GM21737 (cell line): ENCODE results near the gene TNFSF10.
"Not testable (repeated sequence)": the region's sequence is repeated elsewhere in the genome, so short reads cannot be mapped to it uniquely, and the experiment has no call there.

ENCODE experiments used
- ATAC-seq: cut with Tn5 transposase; IDR thresholded peaks from one replicate; pipeline ENCODE4 v1.9.1; 2021; ENCODE audit warnings: mild to moderate bottlenecking, moderate library complexity; ENCODE audit not compliant: unreplicated experiment

The TNFSF10 gene

DNA sequence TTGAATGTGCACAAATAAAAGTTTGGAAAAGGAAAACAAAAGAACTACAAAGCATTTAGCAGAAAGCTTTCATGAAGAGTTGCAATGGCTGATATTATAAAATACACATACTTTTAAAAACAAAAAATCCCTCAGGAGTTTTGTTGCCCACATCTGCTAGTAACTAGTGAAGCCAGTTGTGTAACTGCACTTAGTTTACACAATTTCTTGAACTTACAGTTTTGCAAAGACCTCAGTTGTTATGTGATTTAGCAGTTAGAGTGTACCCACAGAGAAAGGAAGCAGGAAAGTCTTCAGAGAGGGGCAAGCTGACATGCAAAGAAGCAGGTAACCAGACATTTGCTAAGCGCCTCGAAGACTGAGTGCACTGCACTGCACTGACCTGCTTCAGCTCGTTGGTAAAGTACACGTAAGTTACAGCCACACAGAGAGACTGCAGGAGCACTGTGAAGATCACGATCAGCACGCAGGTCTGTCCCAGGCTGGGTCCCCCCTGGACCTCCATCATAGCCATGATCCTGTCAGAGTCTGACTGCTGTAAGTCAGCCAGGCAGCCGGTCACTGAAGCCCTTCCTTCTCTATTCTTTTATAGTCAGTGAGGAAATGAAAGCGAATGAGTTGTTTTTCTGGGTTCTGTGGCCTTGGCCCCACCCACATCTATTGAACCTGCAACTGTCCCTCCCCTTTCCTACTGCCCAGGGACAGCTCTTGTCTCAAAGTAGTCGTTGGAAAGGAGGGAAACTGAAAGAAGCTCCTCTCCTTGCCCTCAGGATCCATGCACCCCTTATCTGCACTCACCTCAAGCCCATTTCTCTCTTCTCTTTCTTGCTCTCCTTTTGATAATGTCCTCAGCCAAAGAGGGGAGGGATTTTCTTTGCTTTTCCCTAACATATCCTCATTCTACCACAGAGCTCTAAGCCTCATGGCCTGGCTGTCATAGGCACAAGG lies at the start of gene TNFSF10:
TSS of gene TNFSF10 (minus strand) at position 560 of the 948 bp plus-strand sequence. CDS start at position 514, 46 bp downstream.
- ATAC-seq: peak; percentile 80

GRCh38 chr3:172569128-172570008 lies 46.1 kb upstream of the TNFSF10 start:
- ATAC-seq: no peak

- no peak for ATAC-seq
Observed at GRCh38 chr3:172568701-172569100, 45.5 kb upstream of the TNFSF10 start.

DNA sequence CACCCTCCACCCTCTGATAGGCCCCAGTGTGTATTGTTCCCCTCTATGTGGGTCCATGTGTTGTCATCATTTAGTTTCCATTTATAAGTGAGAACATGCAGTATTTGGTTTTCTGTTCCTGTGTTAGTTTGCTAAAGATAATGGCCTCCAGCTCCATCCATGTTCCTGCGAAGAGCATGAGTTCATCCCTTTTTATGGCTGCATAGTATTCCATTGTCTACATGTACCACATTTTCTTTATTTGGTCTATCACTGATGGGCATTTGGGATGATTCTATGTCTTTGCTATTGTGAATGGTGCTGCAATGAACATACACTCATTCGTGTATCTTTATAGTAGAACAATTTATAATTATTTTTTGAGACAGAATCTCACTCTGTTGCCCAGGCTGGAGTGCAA lies 43.6 kb upstream of the TNFSF10 start:
- ATAC-seq: not testable (repeated sequence)

DNA sequence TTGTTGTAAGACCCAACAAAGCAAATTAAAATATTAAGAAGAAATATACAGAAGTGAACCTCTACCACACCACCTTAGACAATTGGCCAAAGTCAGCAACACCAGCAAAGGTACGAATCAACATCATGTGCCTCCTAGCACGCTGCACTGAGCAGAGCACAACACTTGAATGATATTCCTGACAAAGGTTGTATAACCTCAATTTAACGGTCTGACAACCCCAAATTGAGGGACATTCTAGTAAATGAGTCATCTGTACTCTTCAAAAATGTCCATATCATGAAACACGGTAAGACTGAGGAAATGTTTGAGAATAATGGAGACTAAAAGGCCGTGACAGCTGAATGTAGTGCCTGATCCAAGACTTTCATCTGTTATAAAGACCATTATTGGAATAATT lies 41.3 kb upstream of the TNFSF10 start:
- ATAC-seq: no peak

- ATAC-seq: peak; percentile 52
Observed at GRCh38 chr3:172562871-172563865, 39.9 kb upstream of the TNFSF10 start.

DNA sequence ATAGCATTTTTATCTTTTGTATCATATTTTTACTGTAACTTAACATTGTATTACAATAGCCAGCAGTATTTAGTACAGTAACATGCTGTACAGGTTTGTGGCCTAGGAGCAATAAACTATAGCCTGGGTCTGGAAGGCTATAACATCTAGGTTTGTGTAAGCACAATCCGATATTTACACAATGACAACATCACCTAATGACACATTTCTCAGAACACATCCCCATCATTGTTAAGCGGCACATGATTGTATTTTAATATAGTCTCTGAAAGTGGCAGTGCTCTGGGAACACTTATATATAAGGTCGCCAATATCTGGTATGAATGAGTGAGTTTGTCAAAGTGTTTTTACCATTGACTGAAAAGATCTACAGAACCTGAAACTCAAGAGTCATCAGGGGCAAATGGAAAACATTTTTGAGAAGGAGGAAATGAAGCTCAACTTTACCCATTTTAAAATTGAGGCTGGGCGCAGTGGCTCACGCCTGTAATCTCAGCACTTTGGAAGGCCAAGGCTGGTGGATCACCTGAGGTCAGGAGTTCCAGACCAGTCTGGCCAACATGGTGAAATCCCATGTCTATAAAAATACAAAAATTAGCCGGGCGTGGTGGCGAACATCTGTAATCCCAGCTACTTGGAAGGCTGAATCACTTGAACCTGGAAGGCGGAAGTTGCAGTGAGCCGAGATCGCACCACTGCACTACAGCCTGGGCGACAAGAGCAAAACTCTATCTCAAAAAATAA lies 38.8 kb upstream of the TNFSF10 start:
- ATAC-seq: no peak

DNA sequence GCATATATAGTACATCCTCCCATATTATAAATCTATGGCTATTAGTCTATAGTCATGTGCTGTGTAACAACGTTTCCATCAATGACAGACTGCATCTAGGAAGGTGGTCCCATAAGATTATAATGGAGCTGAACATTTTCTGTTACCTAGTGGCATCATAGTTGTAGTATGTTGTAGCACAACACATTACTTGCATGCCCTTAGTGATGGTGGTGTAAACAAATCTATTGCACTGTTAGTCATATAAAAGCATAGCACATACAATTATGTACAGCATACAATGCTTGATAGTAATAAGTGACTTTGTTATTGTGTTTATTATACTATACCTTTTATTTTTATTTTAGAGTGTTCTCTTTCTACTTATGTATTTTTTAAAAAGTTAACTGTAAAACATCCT lies 37.4 kb upstream of the TNFSF10 start:
- no peak for ATAC-seq

- ATAC-seq: no peak
Observed at GRCh38 chr3:172560026-172560425, 36.8 kb upstream of the TNFSF10 start.

GRCh38 chr3:172559020-172559419 lies 35.8 kb upstream of the TNFSF10 start:
- no peak for ATAC-seq

- no peak for ATAC-seq
Observed at GRCh38 chr3:172557515-172558220, 34.4 kb upstream of the TNFSF10 start.

DNA sequence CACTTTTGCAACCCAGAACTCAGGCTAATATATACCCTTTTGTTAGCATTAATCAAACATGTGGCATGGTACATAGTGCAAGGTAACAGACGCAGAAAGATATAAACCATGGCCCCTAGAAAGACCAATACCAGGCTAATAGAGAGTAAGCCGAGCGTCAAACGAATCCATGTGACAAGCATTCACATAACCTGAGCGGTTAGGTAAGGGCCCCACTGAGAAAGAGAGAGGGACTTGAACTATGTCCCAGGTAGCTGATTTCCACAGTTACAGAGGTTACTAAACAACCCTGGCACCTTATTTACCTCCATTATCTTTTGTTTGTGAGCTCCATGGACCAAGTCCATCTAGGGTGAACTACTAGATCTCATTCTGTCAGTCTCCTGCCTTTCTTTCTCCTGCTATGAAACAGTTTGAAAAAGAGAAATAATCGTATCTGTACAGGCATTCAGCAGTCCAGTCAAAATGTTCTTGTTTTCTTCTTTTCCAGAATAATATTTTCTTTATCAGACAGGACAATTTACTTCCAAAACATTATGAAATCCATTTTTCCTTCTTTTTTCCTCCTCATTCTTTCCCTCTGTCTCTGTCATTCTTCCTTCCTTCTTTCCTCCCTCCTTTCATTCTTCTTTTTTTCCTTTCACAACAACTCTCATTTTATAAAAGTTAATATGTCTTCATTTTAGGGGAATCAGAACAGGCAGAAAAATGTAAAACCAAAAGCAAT lies 30.5 kb upstream of the TNFSF10 start:
- ATAC-seq: no peak

GRCh38 chr3:172552607-172553006 lies 29.4 kb upstream of the TNFSF10 start:
- no peak for ATAC-seq

DNA sequence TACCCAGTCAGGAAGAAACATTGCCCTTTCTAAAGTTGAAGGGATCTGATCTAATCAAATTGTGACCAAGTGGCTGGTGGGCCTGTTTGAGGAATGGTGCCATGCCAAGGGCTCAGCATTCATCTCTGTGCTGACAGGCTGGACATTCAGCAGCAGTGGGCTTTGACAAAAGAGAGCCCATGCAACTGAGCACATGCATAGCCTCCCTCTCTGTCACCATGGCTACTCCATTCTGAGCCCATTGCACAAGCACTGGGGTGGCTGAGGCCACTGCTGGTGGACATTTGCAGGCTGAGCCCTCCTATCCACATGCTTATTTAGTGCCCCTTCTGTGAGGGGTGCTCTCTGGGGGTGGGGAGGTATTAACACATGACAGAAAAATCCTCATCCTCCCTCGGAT lies 28.6 kb upstream of the TNFSF10 start:
- ATAC-seq: no peak

- no peak for ATAC-seq
Observed at GRCh38 chr3:172550347-172550943, 27.2 kb upstream of the TNFSF10 start.

- ATAC-seq: no peak
Observed at GRCh38 chr3:172549144-172549543, 25.9 kb upstream of the TNFSF10 start.

DNA sequence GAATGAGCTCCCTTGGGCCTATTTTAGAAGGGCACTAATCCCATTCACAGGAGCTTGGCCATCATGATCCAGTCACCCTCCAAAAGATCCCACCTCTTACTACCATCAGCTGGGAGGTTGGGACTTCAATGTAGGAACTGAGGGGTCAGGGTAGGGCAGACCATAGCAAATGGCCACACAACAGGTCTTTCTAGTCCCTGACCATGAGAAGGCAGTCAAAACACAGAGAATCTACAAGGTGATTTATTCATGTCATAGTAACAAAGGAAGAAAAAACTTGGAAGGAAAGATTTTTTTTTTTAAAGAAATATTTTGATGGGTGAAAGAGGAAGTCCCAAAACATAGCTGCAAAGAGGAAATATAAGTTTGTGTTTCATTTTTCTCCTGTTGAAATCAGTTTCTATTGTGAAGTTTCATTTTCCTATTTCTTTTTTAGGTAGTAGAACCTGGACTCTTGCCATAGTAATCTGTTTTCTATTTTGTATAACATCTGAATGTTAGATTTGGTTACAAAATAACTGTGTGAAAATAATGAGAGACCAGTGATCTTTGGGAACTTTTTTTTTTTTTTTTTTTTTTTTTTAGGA lies 23.5 kb upstream of the TNFSF10 start:
- ATAC-seq: peak; percentile 48

DNA sequence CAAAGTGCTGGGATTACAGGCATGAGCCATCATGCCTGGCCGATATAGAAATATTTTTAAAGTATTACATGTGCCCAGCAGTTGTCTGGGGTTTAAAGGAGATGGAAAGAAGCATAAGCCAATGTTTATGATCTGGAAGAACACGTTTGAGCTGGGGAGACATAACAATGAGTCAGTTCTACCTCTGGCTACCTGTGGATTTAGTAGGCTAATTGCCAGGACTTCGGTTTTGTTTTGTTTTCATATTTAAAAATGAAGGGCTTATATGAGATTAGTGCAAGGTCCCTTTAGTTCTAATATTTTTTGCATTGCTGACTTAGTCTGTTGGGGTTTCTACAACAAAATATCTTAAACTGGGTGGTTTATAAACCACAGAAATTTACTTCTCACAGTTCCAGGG lies 22.9 kb upstream of the TNFSF10 start:
- ATAC-seq: no peak
